ENCODE results near the gene PDCD10.

DNA sequence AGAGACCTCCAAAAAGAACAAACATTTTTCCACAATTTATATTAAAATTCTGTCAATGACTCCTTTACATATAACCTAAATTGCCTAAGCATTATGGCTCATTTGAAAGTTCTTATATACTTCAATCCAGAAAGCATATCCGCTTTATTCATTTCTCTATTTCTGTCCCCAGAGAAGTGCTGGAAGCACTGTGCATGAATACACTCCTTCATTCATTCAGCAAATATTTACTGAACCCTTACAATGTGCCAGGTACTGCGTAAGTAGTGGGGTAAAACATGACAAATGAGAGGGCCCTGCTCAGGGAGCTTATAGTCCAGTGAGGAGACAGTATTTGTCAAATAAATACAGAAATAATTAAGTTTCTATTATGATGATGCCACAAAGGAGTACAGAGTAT, 3.3 kb downstream of the PDCD10 start:
- TF ChIP-seq, protein P1, sequence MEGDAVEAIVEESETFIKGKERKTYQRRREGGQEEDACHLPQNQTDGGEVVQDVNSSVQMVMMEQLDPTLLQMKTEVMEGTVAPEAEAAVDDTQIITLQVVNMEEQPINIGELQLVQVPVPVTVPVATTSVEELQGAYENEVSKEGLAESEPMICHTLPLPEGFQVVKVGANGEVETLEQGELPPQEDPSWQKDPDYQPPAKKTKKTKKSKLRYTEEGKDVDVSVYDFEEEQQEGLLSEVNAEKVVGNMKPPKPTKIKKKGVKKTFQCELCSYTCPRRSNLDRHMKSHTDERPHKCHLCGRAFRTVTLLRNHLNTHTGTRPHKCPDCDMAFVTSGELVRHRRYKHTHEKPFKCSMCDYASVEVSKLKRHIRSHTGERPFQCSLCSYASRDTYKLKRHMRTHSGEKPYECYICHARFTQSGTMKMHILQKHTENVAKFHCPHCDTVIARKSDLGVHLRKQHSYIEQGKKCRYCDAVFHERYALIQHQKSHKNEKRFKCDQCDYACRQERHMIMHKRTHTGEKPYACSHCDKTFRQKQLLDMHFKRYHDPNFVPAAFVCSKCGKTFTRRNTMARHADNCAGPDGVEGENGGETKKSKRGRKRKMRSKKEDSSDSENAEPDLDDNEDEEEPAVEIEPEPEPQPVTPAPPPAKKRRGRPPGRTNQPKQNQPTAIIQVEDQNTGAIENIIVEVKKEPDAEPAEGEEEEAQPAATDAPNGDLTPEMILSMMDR (IDR thresholded peaks at IDR 0.05), result no peak
- no peak for TF ChIP-seq EZH2 (IDR thresholded peaks at IDR 0.05)
- no peak for TF ChIP-seq EZH2phosphoT487 (IDR thresholded peaks at IDR 0.05)

Data from neural progenitor cell (in vitro differentiated cells).